Nephron (organoid): ENCODE measurements around the gene NR4A1.
A peak's percentile ranks its signal among the peaks of the same experiment; 100 is the strongest.

Source experiments
- H3K27ac Mint-ChIP-seq, 3 experiments: 2 replicates each; pipeline ENCODE4 v1.8.0; 2020; ENCODE audit warnings: mixed read lengths in 3 of 3, mild to moderate bottlenecking in 2 of 3, moderate library complexity in 1 of 3
- H3K27me3 Mint-ChIP-seq: 2 replicates; pipeline ENCODE4 v1.8.0; 2021; ENCODE audit warnings: low read depth, mild to moderate bottlenecking, moderate library complexity, mixed read lengths
- H3K36me3 Mint-ChIP-seq: 2 replicates; pipeline ENCODE4 v1.8.0; 2020; ENCODE audit warnings: low read depth, mixed read lengths
- H3K4me1 Mint-ChIP-seq: 2 replicates; pipeline ENCODE4 v1.8.0; 2020; ENCODE audit warnings: mixed read lengths
- H3K4me3 Mint-ChIP-seq, 3 experiments: 2 replicates each; pipeline ENCODE4 v1.8.0; 2020; ENCODE audit warnings: mild to moderate bottlenecking in 3 of 3, mixed read lengths in 3 of 3, moderate library complexity in 2 of 3
- H3K9me3 Mint-ChIP-seq: 2 replicates; pipeline ENCODE4 v1.8.0; 2020; ENCODE audit warnings: mixed read lengths
- TF ChIP-seq, protein P1 (sequence below), 3 experiments: fragments of 200-600 bp; sonication (generic); IDR thresholded peaks; one replicate each; pipeline ENCODE4 v1.5.0; 2021; ENCODE audit warnings: antibody characterized with exemption in 3 of 3; ENCODE audit not compliant: unreplicated experiment in 3 of 3

The NR4A1 gene

DNA sequence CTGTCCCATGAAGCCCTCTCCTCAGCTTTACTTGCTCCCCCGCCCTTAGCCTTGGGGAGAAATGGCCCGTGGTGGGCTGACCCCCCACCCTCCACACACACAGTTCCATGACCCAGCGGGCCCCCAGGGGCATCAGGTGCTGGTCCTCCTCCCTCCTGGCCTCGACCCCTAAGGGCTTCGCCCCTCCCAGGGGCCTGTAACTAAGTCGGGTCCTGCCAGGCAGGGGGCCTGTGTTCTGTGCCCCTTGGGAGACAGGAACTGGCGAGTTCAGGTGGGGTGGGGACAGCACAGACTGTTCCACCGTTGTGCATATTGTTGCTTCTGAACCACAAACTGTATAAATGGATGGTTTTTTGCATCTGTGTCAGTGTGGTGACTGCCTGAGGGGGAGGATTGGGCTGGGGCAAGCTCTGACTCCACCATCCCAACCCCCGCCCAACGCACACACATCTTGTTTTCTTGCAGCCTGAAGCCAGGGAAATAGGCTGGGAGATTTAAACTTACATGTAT is 35.7 kb upstream of the NR4A1 start:
- Mint-ChIP-seq H3K36me3 (peaks cover 27% of the 10 kb centered on the region), H3K4me3 (no peak overlapping the region), H3K27me3 (peaks cover 18% of the 10 kb centered on the region), H3K27ac (peak overlapping the region in 1 of 3 experiments; percentile 22), H3K9me3 (no peaks in the 10 kb centered on the region), H3K4me1 (peaks cover 27% of the 10 kb centered on the region)
- TF ChIP-seq, protein P1, sequence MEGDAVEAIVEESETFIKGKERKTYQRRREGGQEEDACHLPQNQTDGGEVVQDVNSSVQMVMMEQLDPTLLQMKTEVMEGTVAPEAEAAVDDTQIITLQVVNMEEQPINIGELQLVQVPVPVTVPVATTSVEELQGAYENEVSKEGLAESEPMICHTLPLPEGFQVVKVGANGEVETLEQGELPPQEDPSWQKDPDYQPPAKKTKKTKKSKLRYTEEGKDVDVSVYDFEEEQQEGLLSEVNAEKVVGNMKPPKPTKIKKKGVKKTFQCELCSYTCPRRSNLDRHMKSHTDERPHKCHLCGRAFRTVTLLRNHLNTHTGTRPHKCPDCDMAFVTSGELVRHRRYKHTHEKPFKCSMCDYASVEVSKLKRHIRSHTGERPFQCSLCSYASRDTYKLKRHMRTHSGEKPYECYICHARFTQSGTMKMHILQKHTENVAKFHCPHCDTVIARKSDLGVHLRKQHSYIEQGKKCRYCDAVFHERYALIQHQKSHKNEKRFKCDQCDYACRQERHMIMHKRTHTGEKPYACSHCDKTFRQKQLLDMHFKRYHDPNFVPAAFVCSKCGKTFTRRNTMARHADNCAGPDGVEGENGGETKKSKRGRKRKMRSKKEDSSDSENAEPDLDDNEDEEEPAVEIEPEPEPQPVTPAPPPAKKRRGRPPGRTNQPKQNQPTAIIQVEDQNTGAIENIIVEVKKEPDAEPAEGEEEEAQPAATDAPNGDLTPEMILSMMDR (IDR thresholded peaks at IDR 0.05; ENCODE audit: unreplicated experiment in 3 of 3): no peak

DNA sequence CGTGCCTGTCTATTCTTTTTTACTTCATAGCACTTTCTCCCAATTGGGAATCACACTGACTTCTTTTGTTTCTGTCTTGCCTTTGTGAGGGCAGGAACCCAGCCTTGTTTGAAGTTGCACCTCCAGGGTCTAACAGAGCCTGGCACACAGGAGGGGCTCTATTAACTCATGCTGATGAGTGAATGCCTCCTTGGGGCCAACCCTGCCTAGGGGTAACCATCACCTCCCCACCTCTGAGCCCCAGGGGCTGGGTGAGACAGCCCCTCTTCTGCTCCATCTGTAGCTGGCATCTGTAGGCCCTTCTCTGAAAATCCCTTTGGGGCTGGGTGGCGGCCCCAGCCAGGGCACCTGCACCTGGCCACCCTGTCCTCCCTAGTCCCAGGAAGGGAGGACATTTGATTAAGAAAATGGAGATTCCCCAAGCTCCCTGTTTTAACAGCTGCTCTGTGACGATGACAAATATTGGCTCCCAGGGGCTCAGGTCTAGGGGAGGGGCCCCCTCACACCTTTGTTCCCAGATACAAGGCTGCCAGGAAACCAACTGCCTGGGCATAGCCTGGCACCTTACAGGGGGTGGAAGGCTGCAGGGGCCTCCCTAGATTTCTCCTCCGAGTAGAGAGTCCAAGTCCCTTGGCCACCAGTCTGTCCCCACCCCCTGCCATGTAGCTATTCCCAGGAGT is 32.7 kb upstream of the NR4A1 start:
- Mint-ChIP-seq H3K36me3 (peaks cover 10% of the 10 kb centered on the region), H3K27me3 (peaks cover 20% of the 10 kb centered on the region), H3K4me1 (peaks cover 23% of the 10 kb centered on the region), H3K9me3 (no peaks in the 10 kb centered on the region), H3K4me3 (peak overlapping the region in 1 of 3 experiments; percentile 11), H3K27ac (peak overlapping the region in 1 of 3 experiments; percentile 80)
- TF ChIP-seq, protein P1 (IDR thresholded peaks at IDR 0.05; ENCODE audit: unreplicated experiment in 3 of 3): no peak

DNA sequence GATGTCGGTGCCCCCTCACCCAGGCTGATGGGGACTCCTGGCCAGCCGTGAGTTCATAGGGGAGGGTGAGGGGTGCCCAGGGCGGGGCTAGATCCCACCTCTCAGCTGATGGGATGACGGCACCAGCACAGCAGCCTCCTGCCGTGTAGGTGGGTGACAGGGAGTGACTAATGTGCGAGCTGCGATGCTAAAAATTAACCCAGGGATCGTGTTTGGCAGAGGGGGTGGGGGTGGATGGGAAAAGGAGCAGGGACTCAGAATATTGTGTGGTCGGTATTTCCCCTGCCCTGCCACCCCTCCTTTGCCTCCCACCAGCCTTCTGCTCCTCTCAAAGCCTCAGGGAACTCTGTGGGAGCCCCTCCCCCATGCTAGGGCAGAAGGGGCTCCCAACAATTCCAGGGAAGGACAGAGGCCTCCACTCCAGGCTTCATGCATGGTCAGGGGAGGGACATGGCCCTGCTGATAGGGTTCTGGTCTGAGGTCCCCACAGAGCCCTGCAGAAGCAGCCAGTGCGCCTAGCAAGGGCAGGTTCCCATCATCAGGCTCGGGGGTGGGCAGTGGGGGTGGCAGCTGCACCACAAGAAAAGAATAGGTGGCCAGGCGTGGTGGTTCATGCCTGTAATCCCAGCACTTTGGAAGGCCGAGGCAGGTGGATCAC is 32.0 kb upstream of the NR4A1 start:
- peak overlapping the region in 1 of 3 experiments; percentile 11 for H3K4me3 Mint-ChIP-seq
- H3K9me3 Mint-ChIP-seq: no peaks in the 10 kb centered on the region
- H3K27me3 Mint-ChIP-seq: peaks cover 15% of the 10 kb centered on the region
- TF ChIP-seq, protein P1 (IDR thresholded peaks at IDR 0.05; ENCODE audit: unreplicated experiment in 3 of 3): no peak
- H3K36me3 Mint-ChIP-seq: peaks cover 5% of the 10 kb centered on the region
- H3K27ac Mint-ChIP-seq: peak overlapping the region in 1 of 3 experiments; percentile 80
- peaks cover 21% of the 10 kb centered on the region for H3K4me1 Mint-ChIP-seq

DNA sequence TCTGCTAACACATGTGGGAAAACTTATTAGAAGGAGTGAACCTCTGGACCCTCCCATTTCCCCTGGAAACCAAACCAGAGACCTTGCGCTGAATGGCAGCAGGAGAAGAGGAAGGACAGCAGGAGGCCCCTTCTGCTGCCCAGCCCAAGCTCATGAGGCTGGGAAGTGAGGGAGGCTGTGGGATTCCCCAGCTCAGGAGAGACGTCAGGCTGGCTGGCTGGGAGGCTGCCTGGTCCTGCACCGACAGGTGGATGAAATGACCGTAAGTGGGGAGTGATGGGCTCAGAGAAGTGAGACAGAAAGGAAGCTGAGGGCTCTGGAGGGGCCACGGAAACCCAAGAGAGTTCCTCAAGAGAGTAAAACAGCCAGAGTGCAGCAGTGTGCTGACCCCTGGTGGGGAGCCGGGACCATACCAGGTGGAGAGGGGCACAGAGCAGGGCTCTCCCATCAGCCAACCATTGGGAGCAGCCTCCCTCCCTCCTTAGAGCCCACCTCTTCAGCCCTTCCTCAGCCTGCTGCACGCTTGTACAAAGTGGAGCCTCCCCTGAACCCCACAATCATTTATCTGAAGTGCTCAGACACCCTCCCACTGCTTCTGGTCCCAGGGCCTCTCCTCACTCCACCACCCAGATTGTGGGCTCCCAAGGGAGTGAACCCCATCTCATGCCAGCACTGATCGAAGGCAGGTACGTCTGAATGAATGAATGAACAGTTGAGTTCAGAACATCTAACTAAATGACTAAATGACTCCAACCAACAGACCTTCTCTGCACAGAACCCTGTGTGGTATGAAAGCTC is 30.5 kb upstream of the NR4A1 start:
- H3K36me3 Mint-ChIP-seq: peaks cover 5% of the 10 kb centered on the region
- H3K9me3 Mint-ChIP-seq: peaks cover 3% of the 10 kb centered on the region
- H3K4me1 Mint-ChIP-seq: peaks cover 29% of the 10 kb centered on the region
- peak overlapping the region; percentile 18 to 52 (median 34) for H3K4me3 Mint-ChIP-seq
- H3K27me3 Mint-ChIP-seq: peaks cover 18% of the 10 kb centered on the region
- TF ChIP-seq, protein P1 (IDR thresholded peaks at IDR 0.05; ENCODE audit: unreplicated experiment in 3 of 3): peak; percentile 71 to 74 (median 71)
- H3K27ac Mint-ChIP-seq: no peak overlapping the region

DNA sequence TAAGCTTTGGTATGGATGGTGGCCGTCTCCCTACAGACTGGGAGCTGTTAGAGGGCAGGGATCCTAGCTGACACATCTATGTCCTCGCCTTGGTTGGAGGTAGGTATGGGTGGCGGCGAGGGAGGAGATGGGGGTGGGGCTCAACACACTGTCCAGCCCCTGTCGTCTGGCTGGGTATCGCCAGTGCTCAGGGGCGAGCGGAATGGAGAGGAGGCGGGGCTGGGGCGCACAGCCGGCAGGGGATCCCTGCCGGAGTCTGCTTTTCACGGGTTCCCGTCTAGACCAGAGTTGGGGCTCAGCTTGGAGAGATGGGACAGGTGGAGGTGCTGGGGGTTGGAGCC is 28.4 kb upstream of the NR4A1 start:
- no peaks in the 10 kb centered on the region for H3K36me3 Mint-ChIP-seq
- peaks cover 17% of the 10 kb centered on the region for H3K27me3 Mint-ChIP-seq
- H3K9me3 Mint-ChIP-seq: peaks cover 3% of the 10 kb centered on the region
- no peak overlapping the region for H3K27ac Mint-ChIP-seq
- TF ChIP-seq, protein P1 (IDR thresholded peaks at IDR 0.05; ENCODE audit: unreplicated experiment in 3 of 3): no peak
- H3K4me3 Mint-ChIP-seq: peak overlapping the region; percentile 70 to 80 (median 76)
- H3K4me1 Mint-ChIP-seq: peaks cover 33% of the 10 kb centered on the region
